AG04450 (cell line): ENCODE measurements around the gene TNS3. TPM values are rescaled to one million over a fixed set of nuclear protein-coding genes. Genes with fewer than 3 reads are reported as not detected.

Source experiments
- CTCF ChIA-PET: fragments of 300-600, 350-600 bp; formaldehyde crosslinking; extraction: SDS; loops from one replicate; lab custom pipeline; 2022; ENCODE audit warnings: antibody characterized with exemption, inconsistent platforms; lab: Charles Lee
- POLR2A ChIA-PET: fragments of 350-600 bp; formaldehyde crosslinking; extraction: SDS; loops from one replicate; lab custom pipeline; 2021; ENCODE audit warnings: antibody characterized with exemption, inconsistent platforms; lab: Yijun Ruan, JAX
- DNase-seq: peaks from one replicate; pipeline ENCODE4 v3.0.0-alpha.2; 2011; ENCODE audit warnings: low read depth, low spot score
- H3K27ac ChIP-seq: one replicate; pipeline ENCODE4 v1.5.1; 2012; ENCODE audit warnings: low read depth, low read length, control low read depth
- H3K27me3 ChIP-seq: one replicate; pipeline ENCODE4 v1.6.0; 2012; ENCODE audit warnings: low read length; ENCODE audit not compliant: control insufficient read depth, insufficient read depth
- H3K4me3 ChIP-seq: 2 replicates; pipeline ENCODE4 v1.5.1; 2011; ENCODE audit warnings: mild to moderate bottlenecking, low read depth, low read length, control low read depth
- H3K9me3 ChIP-seq: 2 replicates; pipeline ENCODE4 v1.5.1; 2012; ENCODE audit warnings: low read length; ENCODE audit not compliant: control insufficient read depth, insufficient read depth
- polyA plus RNA-seq: library from polyadenylated mRNA; depleted of rRNA; stranded (reverse); fragments of >200 nt; gene quantifications from 2 replicates; pipeline ENCODE4 v1.2.3, GENCODE V29; 2011
- TF ChIP-seq, protein P1 (sequence below): IDR thresholded peaks from 2 replicates; pipeline ENCODE4 v1.5.1; 2011; ENCODE audit warnings: low read depth, low read length, control low read depth, inconsistent platforms

The TNS3 gene
- polyA plus RNA-seq, 1 experiment, result 131 TPM

DNA sequence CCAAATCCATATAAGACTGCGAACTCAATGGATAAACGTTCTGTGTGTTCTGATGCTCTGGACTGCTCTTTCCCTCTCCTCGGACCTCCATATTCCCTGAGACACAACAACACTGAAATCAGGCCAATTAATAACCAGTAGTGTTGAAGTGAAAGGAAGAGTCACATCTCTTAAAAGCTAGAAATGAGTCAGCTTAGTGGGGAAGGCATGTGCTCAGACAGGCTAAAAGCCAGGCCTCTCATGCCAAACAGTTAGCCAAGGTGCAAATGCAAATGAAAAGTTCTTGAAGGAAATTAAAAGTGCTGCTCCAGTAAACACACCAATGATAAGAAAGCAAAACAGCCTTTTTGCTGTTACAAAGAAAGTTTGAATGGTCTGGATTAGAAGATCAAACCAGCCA is 29.3 kb downstream of the TNS3 start:
- no peak for DNase-seq
- ChIA-PET CTCF (interaction anchor here (1.6 kb wide), 1 partner anchor 267 kb away, joined by 6 read pairs; no protein-coding TSS in a partner anchor), POLR2A (interaction anchor here (0.8 to 1.3 kb wide), 2 partner anchors 19 to 51 kb away, joined by 3 read pairs; no protein-coding TSS in a partner anchor)
- H3K27me3 ChIP-seq, result no peaks in the 10 kb centered on the region
- H3K4me3 ChIP-seq, result no peak overlapping the region
- H3K27ac ChIP-seq, result peak overlapping the region; percentile 39
- TF ChIP-seq, protein P1, sequence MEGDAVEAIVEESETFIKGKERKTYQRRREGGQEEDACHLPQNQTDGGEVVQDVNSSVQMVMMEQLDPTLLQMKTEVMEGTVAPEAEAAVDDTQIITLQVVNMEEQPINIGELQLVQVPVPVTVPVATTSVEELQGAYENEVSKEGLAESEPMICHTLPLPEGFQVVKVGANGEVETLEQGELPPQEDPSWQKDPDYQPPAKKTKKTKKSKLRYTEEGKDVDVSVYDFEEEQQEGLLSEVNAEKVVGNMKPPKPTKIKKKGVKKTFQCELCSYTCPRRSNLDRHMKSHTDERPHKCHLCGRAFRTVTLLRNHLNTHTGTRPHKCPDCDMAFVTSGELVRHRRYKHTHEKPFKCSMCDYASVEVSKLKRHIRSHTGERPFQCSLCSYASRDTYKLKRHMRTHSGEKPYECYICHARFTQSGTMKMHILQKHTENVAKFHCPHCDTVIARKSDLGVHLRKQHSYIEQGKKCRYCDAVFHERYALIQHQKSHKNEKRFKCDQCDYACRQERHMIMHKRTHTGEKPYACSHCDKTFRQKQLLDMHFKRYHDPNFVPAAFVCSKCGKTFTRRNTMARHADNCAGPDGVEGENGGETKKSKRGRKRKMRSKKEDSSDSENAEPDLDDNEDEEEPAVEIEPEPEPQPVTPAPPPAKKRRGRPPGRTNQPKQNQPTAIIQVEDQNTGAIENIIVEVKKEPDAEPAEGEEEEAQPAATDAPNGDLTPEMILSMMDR, result no peak
- H3K9me3 ChIP-seq, result no peaks in the 10 kb centered on the region; the same call in 1 of the 2 replicates

DNA sequence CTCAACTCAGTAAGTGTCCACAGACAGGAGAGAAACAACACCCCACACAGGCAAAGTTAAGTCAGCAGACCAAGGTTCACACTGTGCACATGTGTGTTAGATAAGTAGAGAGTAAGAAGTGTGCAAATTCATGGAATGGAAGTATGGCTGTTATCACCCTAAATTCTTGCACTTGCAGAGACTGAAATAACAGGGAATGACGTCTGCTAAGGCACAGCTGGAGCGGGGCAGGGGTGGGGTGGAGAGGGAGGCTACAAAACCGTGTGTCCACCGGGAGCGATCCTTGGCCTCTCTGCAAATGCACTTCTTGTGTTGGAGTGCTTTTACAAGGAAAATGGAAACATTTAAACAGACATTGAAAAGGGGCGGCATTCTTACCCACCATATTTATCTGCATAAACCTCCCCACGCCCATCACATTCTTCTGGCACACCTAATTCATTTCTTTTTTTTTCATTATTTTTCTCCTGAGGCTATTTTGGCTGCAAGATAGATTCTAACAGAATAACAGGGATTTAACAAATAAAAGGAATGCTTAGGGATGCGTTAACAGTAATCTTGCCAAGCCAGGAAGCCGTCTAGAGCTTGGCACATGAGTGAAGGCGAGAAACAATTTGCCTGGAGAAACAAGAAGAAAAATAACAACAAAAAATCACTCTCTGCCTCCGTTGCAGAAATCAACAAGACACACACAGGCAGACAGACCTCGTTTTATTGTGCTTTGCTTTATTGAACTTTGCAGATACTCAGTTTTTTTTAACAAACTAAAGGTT is 30.1 kb downstream of the TNS3 start:
- Histone ChIP-seq H3K9me3 (no peaks in the 10 kb centered on the region; the same call in 1 of the 2 replicates), H3K4me3 (no peak overlapping the region), H3K27ac (no peak overlapping the region), H3K27me3 (no peaks in the 10 kb centered on the region)
- TF ChIP-seq, protein P1, result no peak
- POLR2A ChIA-PET, result interaction anchor here (1.3 kb wide), 1 partner anchor 20 kb away, joined by 3 read pairs; no protein-coding TSS in a partner anchor
- DNase-seq, result no peak
- CTCF ChIA-PET, result interaction anchor here (1.6 kb wide), 1 partner anchor 267 kb away, joined by 6 read pairs; no protein-coding TSS in a partner anchor

DNA sequence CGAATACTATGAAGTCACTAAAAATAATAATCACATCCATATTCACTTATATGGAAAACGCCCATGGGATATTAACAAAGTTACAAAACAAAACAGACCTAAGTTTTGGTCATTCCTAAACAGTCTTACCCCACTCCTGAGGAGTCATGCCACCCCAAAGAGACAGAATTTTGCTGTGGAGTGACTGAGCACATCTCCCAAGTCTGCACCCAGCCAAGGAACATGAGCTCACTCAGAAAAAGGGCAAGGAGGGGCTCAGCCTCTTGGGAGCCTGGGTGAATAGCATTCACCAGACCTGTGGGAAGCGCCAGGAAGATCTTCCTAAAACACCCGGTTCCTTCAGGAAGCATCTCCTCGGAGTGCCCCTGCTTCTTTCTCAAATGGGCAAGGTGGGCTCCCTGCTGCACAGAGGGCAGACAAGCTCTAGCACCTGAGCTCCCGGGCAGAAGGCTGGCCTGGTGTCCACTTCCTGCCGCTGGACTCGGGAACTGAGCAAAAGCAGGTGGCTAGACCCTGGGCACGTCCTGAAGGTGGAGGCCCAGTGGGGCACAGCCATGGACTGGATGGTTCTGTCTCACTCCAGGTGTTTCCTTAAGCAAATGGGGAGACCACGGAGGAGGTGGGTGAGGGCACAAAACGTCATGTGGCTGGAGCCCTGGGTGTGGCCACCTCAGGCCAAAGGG is 31.0 kb downstream of the TNS3 start:
- TF ChIP-seq, protein P1, result no peak
- H3K9me3 ChIP-seq, result no peaks in the 10 kb centered on the region; the same call in 1 of the 2 replicates
- no peak overlapping the region for H3K4me3 ChIP-seq
- ChIA-PET CTCF (no interaction called here), POLR2A (interaction anchor here (0.6 kb wide), 1 partner anchor 103 kb away, joined by 3 read pairs; no protein-coding TSS in a partner anchor)
- H3K27me3 ChIP-seq, result no peaks in the 10 kb centered on the region
- DNase-seq, result no peak
- H3K27ac ChIP-seq, result no peak overlapping the region

DNA sequence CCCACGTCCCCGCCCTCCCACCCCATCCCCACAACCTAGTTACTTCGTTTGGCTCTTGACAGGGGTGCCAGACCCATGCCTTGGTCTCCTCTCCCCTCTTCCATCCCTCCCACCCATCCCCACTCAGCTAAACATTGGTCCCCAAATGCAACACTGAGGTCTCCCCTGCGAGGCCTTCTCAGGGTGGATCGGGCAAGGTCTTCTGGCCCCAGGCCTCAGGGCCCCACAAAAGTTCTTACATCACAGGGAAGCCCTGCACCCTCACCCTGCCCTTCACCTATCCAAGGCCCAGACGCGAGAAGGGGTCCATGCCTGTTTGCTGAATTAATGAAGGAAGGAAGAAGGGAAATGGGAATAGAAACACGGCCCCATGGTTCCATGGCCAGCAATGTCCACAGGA is 32.0 kb downstream of the TNS3 start:
- no peak overlapping the region for H3K27ac ChIP-seq
- POLR2A ChIA-PET, result no interaction called here
- no peaks in the 10 kb centered on the region for H3K27me3 ChIP-seq
- TF ChIP-seq, protein P1, result no peak
- DNase-seq, result no peak
- CTCF ChIA-PET, result no interaction called here
- no peaks in the 10 kb centered on the region; the same call in 1 of the 2 replicates for H3K9me3 ChIP-seq
- no peak overlapping the region for H3K4me3 ChIP-seq
